ENCODE results near the gene PARD6B.
"Not testable (repeated sequence)": the region's sequence is repeated elsewhere in the genome, so short reads cannot be mapped to it uniquely, and the experiment has no call there.

Gene PARD6B

DNA sequence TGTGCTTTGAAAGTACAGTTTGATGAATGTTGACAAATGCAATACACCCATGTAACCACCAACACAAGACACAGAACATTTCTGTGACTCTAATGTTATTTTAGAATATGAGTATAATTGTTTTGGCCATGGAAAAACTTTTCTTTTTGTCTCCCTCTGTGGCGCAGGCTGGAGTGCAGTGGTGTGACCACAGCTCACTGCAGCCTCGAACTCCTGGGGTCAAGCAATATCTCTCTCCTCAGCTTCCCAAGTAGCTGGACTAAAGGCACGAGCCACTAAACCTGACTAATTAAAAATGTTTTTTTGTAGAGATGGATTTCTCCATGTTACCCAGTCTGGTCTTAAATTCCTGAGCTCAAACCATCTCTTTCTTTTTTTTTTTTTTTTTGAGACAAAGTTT lies 43.1 kb downstream of the PARD6B start:
- no peak for DNase-seq (ENCODE audit: low read depth)

DNA sequence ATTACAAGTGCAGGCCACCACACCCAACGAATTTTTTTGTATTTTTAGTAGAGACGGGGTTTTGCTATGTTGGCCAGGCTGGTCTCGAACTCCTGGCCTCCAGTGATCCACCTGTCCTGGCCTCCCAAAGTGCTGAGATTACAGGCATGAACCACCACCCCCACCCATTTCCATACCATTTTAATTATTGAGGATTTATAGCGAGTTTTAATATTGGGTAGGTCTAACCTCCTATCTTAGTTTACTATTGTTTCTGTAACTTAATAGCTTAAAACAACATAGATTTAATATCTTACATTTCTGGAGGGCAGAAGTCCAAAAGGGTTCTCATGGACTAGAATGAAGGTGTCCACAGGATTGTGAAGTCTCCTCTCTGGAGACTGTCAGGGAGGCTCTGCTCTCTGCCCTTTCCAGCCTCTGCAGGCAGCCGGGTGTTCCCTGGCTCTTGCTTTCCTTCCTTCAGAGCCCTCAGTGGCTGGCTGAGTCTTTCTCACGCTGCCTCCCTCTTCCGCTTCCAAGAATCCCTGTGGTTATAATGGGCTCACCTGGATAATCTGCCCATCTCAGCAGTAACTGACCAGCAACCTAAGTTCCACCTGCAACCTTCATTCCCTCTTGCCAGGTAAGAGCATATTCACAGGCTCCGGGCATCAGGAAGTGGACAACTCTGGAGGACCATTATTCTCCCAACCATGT lies 44.9 kb downstream of the PARD6B start:
- DNase-seq (ENCODE audit: low read depth), result no peak

DNA sequence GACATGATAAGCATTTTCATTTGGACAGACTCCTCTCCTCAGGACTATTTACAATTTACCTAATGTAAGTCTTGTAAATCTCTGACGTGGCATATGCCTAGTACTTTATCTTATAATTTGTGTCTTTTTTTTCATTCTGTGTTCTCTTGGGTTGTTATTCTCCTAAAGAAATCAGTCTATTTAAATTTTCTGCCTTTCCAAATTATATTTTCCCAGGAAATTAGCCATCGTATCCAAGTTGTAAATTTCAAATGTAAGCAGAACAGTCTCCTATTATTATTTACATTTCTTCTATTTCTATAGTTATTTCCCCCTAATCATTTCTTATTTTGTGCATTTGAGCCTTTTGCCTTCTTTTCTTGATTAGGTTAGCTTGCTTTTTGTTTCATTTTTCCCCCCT lies 46.0 kb downstream of the PARD6B start:
- DNase-seq (ENCODE audit: low read depth), result no peak

DNA sequence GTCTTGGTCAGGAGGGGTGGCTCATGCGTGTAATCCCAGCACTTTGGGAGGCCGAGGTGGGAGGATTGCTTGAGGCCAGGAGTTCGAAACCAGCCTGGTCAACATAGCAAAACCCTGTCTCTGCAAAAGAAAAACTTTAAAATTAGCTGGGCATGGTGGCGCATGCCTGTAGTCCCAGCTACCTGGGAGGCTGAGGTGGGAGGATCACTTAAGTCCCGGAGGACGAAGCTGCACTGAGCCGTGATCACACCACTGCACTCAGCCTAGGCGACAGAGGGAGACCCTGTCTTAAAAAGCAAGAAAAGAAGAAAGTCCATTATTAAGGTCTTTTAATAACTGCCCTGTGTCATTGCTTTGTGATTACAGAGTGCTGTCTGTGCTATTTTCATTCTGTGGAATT lies 47.6 kb downstream of the PARD6B start:
- DNase-seq (ENCODE audit: low read depth), result not testable (repeated sequence)

DNA sequence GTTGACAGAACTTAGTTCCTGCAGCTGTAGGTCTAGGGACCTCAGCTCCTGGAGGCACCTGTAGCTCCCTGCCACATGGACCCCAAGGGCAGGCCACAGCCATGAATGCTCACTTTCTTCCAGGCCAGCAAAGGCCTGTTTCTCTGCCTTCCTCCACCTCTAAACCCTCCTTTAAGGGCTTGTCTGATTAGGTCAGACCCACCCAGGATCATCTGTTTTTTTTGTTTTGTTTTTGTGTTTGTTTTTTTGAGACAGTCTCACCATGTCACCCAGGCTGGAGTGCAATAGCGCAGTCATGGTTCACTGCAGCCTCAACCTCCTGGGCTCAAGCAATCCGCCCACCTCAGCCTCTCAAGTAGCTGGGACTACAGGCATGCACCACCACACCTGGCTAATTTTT lies 52.0 kb downstream of the PARD6B start:
- DNase-seq (ENCODE audit: low read depth), result no peak

DNA sequence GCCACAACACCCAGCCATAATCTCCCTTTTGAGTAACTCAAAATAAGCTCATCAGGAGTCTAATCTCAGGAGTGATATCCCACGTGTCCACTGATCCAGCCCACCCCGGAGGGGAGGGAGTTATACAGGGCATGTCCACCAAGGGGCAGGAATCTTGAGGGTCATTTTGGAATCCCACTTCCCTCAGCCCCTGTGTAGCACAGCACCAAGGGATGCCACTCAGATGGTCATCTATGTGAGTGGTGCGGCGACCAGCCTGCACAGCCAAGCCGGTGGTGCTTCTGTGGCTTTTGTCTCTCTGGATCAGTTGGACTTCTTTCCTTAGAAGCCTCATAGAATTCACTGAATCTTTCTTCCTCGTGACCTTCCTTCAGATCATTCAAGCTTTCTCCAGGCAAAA lies 52.5 kb downstream of the PARD6B start:
- no peak for DNase-seq (ENCODE audit: low read depth)

DNA sequence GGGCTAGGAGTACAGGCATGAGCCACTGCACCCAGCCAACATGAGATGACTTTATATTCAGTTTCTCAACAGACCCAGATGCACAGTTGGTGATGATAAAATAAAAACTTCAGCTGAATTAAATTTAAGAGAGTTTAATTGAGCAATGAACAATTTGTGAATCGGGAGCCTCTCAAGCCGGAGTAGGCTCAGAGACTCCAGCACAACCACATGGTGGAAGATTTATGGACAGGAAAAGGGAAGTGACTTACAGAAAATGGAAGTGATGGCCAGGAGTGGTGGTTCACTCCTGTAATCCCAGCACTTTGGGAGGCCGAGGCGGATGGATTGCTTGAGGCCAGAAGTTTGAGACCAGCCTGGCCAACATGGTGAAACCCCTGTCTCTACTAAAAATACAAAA lies 53.1 kb downstream of the PARD6B start:
- no peak for DNase-seq (ENCODE audit: low read depth)

DNA sequence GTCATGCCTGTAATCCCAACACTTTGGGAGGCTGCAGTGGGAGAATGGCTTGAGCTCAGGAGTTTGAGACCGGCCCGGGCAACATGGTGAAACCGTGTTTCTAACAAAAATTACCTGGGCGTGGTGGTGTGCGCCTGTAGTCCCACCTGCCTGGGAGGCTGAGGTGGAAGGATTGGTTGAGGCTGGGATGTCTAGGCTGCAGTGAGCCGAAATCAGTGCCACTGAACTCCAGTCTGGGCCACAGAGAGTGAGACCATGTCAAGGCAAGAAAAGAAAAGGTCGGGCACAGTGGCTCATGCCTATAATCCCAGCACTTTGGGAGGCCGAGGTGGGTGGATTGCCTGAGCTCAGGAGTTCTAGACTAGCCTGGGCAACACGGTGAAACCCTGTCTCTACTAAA lies 55.3 kb downstream of the PARD6B start:
- DNase-seq (ENCODE audit: low read depth), result no peak

DNA sequence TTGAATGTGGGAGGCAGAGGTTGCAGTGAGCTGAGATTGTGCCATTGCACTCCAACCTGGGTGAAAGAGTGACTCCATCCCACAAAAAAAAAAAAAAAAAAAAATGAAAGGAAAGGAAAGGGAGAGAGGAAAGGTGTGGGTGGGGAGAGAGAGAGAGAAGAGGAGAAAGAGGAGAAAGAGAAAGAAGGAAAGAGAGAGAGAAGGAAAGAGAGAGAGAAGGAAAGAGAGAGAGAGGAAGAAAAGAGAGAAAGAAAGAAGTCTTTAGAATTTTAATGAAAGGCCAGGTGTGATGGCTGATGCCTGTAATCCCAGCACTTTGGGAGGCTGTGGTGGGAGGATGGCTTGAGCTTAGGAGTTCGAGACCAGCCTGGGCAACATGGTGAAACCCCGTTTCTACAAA lies 55.8 kb downstream of the PARD6B start:
- DNase-seq (ENCODE audit: low read depth), result no peak

DNA sequence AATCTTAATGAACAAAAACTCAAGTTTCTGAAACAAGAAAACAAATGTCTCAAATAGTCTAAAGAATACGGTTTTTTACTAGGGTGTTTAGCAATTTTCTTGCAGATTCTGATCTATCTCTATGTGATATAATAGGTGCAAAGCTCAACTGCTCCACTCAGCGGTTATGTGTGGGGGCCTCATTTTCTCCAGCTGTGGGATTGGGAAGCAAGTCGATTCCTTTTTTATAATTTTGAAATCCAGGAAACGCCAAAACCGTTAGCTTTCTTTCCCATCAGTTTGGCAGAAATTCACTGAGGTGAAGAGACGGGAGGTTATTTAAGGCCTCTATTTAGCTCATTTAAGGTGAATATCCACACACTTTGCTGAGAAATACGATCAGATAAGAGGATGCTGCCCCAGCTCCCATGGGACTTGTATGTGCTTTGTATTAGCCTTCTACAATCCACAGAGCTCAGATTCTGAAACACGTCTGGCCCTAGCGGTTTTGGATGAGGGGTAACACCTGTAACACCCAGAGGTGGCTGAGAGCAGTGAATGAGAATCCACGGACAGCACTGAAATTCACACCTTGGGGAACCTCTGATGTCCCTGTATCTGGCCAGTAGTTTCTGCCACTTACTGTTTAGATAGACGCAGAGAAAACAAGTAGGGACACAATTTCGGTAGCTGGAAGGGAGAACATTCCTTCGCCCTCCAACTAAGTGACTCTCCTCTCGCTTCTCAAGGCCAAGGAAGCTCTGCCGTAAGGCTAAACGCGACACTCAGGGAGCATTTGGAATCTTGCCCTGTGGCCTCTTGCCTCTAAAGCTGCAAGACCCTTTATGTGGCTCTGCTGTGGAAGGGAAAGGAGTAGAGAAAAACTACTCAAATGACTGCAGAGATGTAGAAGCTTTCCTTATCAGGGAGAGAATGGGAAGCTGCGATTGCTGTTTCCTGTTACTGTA lies 56.9 kb downstream of the PARD6B start:
- no peak for DNase-seq (ENCODE audit: low read depth)

DNA sequence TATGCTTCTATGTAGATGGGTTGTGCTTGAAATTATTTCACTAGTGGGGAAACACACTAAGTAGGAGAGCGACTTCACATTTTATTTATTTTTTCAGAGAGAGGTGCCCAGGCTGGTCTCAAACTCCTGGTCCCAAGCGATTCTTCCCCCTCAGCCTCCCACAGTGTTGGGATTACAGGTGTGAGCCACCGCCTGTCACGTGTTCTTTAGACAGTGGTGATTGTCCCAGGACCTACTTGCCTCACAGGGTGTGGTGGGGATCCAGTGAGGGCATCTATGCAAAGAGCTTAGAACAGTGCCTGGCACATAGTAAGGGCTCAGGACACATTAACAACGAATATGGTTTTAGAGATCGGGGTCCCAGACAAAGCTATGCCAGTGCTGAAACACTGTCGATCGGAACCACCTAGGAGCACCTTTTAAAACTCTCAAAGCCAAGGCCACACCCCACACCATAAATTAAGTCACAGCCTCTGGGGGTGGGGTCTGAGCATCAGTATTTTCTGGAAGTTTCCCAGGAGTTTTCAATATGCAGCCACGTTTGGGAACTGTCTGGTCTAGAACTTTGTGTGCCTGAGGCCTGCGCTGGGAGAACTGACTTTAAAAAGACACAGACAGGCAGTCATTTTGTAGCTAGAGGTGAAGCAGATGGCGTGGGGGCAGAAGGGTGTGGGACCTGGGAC lies 58.7 kb downstream of the PARD6B start:
- no peak for DNase-seq (ENCODE audit: low read depth)

DNA sequence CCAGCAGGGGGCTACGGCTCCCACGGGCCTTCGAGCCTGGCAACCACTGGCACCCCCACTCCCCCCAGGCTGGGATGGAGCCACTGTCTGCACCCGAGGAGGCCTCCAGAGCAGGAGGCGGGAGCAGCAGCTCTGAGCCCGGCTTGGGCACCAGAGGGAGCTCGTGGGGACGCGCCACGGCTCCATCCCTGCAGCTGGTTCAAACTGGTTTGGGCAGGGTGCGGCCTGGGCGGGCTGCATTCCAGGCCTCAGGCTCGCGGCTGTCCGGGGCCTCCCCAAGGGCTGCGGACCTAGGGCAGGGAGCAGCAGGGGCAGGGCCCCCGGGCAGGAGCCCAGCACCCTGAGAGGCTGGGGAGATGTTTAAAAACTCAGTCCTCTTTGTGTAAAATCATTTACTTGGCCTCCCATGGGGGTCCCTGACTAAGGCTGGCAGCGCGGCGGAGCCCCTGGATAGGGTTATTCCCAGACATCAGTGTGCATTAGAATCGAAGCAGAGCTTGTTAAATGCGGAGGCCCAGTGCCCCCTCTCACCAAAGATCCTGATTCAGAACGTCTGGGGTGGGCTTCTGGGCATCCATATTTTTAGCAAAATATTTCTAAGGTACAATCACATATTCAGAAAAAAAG lies 59.4 kb downstream of the PARD6B start:
- DNase-seq (ENCODE audit: low read depth), result peak; percentile 63

DNA sequence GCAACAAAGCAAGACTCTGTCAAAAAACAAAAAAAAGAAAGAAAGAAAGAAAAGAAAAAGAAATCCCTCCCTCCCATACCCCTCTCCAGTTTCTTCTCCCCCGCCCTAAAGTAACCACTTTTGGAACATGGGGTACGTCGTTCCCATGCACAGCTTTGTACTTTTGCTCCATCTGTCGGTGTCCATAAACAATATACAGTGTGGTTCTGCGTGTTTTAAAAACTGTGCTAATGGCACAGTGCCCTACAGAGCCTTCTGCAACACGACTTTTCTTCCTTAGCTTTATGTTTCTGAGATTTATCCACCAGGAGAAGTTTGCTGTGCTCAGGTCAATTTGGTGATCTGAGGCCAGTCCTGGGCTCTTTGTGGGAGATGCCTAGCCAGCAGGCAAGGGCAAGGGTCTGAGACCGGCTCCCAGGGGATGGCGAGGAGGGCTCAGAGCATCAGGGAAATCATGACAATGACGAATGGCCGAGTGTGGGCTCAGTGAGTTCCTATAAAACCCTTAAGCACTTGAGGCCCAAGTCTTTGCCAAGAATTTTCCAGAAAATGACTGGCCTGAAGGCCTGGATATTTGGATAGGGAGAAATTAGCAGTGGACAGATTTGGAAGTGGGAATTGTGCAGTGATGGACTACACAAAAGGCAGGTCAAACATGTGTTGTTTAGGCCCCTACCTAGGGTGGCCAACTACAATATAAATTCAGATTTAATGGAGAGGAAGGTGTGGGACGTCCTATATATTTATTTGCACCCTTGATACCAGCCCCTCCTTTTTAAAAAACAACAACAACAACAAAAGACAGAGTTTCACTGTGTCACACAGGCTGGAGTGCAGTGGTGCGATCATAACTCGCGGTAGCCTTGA lies 61.6 kb downstream of the PARD6B start:
- DNase-seq (ENCODE audit: low read depth), result no peak

DNA sequence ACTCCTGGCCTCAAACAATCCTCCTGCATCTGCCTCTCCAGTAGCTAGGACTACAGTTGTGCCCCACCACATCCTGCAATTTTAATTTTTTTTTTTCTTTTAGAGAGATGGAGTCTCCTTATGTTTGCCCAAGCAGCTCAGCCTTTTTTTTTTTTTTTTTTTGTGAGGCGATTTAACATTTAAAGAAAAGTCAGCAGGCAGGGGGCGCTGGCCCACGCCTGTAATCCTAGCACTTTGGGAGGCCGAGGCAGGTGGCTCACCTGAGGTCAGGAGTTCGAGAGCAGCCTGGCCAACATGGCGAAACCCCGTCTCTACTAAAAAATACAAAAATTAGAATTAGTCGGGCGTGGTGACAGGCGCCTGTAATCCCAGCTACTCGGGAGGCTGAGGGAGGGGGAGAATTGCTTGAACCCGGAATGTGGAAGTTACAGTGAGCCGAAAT lies 62.2 kb downstream of the PARD6B start:
- not testable (repeated sequence) for DNase-seq (ENCODE audit: low read depth)

DNA sequence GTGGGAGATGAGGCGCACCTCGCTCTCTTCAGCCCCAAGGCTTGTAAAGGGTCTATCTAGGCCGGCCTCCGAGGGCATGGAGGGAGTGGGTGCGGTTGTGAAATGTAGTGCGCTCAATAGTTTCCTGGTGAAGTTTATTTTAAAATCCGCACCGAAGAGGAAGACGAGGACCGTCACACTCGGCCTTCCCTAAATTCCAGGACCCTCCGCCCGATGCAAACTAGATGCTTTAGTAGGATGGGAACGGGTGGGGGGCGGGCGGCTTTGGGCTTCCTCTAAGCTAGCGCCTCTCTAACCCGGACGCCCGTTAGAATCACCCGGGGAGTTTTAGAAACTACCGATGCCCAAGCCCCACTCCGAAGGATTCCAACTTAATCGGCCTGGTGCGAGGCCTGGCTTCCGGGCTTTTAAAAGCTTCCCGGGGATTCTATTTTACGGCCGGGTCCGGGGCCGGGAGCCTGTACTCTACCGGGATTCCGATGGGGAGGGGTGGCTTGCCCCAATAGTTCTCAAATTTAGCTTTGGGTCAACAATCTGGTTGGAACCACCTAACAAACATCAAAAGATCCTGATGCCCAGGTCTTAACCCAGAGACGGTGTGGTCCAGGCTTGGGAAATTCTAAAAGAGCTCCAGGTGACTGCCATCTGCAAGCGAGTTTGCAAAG lies 62.9 kb downstream of the PARD6B start:
- DNase-seq (ENCODE audit: low read depth), result no peak

DNA sequence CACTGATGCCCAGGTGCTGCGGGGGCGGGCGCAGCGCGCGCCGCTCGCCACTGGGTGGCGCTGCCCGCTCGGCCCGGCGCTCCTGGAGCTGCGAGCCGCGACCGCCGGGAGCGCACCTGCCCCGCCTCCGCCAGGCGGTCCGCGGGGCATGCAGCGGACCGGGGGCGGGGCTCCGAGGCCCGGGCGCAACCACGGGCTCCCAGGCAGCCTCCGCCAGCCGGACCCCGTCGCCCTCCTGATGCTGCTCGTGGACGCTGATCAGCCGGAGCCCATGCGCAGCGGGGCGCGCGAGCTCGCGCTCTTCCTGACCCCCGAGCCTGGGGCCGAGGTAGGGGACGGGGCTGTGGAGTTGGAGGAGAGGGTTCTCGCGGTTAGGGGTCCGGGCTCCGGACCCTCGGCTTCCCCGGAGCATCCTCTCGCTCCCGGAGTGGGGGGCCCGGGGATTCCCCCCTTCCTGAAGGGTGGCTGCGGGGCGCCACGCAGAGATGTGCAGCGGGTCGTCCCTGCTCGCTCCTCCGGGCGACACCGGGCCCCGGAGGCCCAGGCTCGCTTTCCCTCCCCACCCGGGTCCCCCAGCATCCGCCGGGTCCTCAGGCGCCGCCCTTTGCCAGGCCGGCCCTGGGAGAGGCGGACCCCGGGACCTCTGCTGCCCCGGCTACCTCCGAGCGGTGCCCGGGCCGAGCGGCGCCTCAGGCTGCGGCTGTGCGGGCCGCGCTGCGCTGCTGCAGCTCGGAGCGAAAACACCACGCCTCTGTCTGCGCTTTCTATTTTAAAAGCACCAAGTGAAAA lies 63.7 kb downstream of the PARD6B start, which contains the start of gene BCAS4:
BCAS4 (plus strand) TSS at position 216 of the 789 bp plus-strand sequence; CDS start at position 239, 23 bp downstream.
- DNase-seq (ENCODE audit: low read depth), result peak; percentile 64

DNA sequence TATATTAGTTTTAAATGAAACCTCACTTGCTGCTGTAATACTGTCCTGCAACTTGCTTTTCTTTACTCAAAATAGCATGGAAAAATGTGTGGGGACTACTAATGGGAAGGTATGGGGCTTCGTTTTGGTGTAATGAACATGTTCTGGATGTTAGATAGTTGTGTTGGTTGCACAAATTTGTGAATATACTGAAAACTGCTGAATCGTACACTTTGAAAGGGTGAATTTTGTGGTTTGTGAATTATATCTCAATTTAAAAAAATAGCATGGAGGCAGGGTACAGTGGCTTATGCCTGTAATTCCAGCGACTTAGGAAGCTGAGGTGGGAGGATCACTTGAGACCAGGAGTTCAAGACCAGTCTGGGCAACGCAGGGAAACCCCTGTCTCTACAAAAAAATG lies 65.8 kb downstream of the PARD6B start:
- DNase-seq (ENCODE audit: low read depth), result no peak

DNA sequence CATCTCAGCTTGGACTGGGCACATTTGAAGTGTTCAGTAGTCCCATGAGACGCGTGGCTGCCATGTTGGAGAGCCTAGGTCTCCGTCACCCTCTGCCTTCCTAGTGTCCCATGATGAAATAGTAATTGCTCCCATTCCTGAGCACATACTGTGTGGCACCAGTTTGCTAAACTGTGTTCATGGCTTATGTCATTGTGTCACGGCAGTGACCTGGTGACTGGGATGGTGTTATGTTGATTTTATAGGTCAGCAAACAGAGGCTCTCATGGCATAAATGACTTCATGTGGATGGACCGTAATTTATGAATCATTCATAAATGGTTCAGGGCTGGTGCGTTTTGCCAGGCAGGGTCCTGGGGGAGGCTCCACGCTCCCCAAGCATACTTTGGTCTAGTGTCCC lies 67.3 kb downstream of the PARD6B start:
- no peak for DNase-seq (ENCODE audit: low read depth)

DNA sequence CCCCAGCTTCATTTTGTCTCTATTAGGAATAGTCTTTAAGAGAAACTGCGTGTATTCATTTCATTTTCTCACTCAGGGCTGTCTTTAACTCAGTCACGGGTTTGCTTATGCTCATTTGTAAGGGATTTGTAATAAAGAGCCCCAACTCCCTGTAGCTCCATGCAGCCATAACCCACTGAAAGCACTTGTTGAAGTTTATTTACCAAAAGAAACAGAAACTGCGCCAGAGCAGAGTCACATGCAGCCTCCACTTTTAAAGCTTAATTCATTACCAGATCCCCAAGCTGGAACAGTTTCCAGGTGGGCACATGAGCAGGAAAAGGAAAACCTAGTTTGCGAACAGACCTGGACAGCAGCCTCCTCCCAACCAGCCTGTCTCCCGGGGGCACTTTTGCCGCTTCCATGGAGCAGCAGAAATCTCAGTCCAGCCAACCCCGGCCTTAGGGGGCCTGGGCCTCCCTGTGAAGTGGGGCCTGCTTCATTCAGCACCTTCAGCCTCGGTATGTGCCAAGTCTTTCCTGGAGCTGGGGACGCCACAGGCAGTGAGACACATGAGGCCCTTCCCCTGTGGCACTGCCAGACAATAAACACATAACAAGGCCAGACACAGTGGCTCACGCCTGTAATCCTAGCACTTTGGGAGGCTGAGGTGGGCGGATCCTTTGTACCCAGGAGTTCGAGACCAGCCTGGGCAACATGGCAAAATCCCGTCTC lies 68.0 kb downstream of the PARD6B start:
- no peak for DNase-seq (ENCODE audit: low read depth)

Data from stimulated activated CD8-positive, alpha-beta memory T cell treated with anti-CD3 and anti-CD28 coated beads, Interleukin-12 subunit alpha, Interleukin-12 subunit beta, amount 100 ng/mL, for 1 hour (primary cell).